Measurements from ENCODE around the gene RGS3.

RGS3 gene

DNA sequence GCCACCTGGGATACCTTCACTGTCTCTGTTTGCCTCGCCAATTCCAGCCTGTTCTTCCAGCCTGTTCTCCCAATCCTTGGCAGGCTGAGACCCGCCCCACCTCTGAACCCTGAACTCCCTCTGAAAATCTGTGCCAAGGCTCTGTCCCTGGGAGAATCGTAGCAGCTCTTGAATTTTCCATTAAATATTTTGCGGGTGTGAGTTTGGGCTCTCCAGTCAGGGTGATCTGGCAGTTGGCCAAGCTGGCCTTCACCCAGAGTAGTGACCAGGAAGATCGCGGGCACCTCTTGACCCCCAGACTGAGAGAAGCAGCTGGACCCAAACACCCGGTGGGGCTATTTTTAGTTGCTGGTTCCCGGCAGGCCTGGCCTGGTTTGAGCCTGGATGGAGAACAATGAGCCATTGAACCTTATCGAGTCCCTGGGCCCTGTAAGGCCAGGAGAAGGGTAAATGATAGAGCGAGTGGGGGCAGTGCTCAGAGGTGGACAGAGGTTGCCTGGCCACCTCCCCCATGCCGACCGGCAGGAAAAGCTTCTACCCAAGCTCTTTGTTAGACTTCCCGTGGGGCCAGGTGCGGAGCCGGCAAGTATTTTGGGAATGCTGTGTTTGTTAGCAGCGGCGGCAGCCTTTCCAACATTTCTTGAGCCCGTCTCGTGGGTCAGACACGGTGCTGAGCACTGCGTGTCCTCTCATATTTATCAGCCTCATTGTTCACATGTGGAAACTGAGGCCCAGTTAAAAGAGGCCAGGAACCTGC lies 146.2 kb downstream of the RGS3 start:
- FAIRE-seq (no peak), DNase-seq (ENCODE audit: insufficient read length, low spot score) (no peak)
- TF ChIP-seq, protein P1, sequence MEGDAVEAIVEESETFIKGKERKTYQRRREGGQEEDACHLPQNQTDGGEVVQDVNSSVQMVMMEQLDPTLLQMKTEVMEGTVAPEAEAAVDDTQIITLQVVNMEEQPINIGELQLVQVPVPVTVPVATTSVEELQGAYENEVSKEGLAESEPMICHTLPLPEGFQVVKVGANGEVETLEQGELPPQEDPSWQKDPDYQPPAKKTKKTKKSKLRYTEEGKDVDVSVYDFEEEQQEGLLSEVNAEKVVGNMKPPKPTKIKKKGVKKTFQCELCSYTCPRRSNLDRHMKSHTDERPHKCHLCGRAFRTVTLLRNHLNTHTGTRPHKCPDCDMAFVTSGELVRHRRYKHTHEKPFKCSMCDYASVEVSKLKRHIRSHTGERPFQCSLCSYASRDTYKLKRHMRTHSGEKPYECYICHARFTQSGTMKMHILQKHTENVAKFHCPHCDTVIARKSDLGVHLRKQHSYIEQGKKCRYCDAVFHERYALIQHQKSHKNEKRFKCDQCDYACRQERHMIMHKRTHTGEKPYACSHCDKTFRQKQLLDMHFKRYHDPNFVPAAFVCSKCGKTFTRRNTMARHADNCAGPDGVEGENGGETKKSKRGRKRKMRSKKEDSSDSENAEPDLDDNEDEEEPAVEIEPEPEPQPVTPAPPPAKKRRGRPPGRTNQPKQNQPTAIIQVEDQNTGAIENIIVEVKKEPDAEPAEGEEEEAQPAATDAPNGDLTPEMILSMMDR (IDR thresholded peaks at IDR 0.05; ENCODE audit: insufficient read depth, missing control alignments): no peak

- FAIRE-seq: no peak
- TF ChIP-seq, protein P1 (IDR thresholded peaks at IDR 0.05; ENCODE audit: insufficient read depth, missing control alignments): no peak
- DNase-seq (ENCODE audit: insufficient read length, low spot score): no peak
Measured at GRCh38 chr9:113611461-113612215, 148.1 kb downstream of the RGS3 start.

DNA sequence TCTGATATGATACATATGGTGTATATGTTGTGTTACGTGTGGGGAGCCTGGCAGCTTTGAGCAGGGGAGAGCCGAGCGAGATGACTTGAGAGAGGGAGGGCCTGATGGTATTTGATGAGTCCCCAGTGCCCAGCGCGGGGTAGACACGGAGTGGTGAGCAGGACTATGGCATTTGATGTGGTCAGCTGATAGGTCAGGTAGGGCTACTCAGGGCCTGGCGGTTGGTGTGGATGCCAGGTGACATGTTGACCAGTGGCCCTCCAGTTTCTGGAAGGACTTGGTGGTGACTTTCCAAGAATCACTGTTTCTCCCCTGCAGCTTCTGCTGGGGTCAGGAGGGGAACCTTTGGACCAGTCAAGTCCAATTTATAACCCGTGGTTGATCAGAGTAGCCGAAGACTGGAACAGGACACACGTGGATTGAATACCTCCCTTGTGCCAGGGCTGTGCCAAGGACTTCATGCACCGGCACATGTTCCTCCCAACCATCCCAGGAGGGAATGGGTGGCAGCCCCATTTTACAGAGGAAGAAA lies 148.8 kb downstream of the RGS3 start:
- TF ChIP-seq, protein P1 (IDR thresholded peaks at IDR 0.05; ENCODE audit: insufficient read depth, missing control alignments): no peak
- FAIRE-seq: no peak
- DNase-seq (ENCODE audit: insufficient read length, low spot score): no peak

- FAIRE-seq: no peak
- no peak for DNase-seq (ENCODE audit: insufficient read length, low spot score)
- TF ChIP-seq, protein P1 (IDR thresholded peaks at IDR 0.05; ENCODE audit: insufficient read depth, missing control alignments): no peak
Measured at GRCh38 chr9:113612828-113613227, 149.3 kb downstream of the RGS3 start.

- FAIRE-seq: no peak
- DNase-seq (ENCODE audit: insufficient read length, low spot score): no peak
- TF ChIP-seq, protein P1 (IDR thresholded peaks at IDR 0.05; ENCODE audit: insufficient read depth, missing control alignments): no peak
Measured at GRCh38 chr9:113613815-113614413, 150.4 kb downstream of the RGS3 start.

DNA sequence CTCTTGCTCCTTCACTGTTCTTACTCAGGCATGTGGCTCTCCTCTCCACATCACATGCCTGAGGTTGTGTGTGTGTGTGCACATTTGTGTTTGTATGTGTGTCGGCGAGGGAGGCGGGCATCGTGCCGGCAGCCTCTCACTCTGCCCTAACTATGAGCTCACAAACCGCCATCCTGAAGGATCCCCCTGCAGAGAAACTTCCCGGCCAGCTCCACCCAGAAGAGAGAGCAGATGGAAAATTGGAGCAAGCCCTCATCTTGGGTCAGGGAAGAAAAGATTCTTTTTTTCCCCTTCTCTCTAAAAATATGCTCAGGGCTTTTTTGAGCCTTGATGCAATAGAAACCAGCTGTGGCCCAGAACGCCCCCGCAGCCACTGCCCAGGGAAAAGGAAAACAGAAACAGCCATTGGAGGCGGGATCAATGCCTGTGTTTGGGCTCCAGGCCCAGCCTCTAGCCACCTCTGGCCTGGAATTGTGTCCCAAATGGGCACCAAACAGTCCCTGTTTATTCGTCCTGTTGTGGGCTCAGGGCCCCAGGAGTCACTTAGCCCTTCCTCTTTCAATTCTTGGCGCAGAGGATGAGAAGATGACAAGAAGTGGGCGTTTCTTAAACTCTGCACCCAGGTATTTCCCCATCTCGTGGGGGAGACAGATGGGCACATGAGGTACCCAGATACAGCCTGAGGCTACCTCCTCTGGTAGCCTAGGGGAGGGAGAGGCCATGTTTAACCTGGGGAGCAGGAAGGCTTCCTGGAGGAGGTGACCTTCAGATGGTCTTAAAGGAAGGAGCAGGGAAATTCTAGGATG lies 151.5 kb downstream of the RGS3 start:
- TF ChIP-seq, protein P1 (IDR thresholded peaks at IDR 0.05; ENCODE audit: insufficient read depth, missing control alignments): no peak
- DNase-seq (ENCODE audit: insufficient read length, low spot score): no peak
- FAIRE-seq: no peak
